ENCODE measurements around the gene CBLN3.

DNA sequence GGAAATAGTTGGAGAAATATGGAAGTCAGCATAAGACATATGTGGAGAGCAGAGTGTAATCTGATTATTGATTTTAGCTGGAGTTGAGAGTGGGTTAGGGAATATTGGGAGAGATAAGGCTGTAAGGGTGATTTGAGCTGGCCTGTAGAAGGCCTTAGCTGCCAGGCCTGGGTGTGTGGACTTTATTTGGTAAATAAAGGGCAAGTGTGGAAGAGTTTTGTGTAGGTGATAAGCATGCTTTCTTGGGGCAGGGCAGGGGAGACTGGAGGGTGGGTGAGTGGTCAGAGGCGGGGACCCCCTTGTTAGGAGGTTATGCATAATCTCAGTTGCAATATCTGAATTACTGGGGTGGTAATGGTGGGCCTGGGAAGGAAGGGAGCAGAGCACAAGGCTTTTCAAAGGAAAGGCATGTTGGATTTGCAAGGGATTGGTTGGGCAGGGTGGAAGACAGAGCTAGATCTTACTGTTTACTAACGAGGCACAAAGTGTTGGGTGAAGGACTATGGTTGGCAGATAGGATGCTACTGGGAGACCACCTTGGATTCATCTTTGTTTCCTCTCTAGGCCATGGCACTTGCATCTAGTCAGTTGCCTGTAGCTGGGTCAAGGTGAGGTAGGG is 5.8 kb upstream of the CBLN3 start:
- no peak for TF ChIP-seq POLR2A (IDR thresholded peaks at IDR 0.05)
- TF ChIP-seq, protein P1, sequence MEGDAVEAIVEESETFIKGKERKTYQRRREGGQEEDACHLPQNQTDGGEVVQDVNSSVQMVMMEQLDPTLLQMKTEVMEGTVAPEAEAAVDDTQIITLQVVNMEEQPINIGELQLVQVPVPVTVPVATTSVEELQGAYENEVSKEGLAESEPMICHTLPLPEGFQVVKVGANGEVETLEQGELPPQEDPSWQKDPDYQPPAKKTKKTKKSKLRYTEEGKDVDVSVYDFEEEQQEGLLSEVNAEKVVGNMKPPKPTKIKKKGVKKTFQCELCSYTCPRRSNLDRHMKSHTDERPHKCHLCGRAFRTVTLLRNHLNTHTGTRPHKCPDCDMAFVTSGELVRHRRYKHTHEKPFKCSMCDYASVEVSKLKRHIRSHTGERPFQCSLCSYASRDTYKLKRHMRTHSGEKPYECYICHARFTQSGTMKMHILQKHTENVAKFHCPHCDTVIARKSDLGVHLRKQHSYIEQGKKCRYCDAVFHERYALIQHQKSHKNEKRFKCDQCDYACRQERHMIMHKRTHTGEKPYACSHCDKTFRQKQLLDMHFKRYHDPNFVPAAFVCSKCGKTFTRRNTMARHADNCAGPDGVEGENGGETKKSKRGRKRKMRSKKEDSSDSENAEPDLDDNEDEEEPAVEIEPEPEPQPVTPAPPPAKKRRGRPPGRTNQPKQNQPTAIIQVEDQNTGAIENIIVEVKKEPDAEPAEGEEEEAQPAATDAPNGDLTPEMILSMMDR (IDR thresholded peaks at IDR 0.05), result no peak
